CD4-positive, alpha-beta T cell treated with Interleukin-1 beta for 1 hour (primary cell): ENCODE measurements around the gene DCP2.

Experiments used
- DNase-seq, 2 donors: peaks; one replicate each; pipeline ENCODE4 v3.0.0-alpha.2; 2020 to 2022

Gene DCP2

DNA sequence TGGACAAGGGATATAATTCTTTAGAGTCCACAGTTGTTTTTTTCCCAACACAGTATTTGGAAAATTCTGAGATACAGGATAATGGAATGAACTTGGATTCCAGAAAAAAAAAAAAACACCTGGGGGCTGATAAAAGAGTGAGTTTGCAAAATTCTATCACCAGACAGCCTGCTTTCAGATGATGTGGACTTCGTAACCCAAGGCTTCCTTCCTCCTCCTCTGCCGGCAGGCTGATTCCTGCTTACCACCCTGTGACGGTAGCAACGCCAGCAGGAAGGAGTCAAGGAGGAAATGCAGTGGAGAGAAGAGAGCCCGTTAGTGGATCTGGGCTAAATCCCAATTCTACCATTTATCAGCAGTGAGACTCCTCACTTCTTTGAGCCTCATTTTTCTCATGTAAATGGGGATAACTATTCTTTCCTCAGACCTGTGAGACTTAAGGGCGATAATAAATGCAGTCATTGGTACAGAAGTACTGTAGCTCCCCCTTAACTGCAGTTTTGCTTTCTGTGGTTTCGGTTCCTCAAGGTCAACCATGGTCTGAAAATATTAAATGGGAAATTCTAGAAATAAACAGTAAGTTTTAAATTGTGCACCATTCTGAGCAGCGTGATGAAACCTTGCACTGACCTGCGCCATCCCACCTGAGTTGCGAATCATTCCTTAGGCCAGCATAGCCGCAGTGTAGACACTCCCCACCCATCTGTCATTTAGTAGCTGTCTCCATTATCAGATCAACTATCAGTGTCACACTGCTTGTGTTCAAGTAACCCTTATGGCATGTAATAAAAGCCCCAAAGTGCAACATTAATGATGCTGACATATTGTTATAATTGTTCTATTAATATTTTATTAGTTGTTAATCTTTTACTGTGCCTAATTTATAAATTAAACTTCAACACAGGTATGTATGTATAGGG, 71.4 kb downstream of the DCP2 start:
- no peak for DNase-seq

DNA sequence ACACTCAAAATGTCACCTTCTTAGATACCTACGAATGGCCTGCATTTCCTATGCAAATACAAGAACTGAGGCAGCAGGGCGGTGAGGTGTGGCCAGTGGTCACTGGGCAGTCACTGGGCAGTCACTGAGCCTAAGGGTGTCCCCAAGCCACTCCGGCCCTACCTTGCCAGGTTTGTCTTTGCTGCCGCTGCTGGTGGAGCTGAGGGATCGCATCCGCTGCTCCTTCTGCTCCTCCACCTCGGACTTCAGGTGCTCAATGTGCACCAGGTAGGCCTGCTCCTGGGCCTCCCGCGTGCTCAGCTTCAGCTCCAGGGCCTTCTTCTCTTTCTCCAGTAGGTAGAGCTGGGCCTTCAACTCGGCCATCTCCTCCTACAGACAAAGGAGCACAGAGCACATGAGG, 72.3 kb downstream of the DCP2 start:
- DNase-seq = no peak

DNA sequence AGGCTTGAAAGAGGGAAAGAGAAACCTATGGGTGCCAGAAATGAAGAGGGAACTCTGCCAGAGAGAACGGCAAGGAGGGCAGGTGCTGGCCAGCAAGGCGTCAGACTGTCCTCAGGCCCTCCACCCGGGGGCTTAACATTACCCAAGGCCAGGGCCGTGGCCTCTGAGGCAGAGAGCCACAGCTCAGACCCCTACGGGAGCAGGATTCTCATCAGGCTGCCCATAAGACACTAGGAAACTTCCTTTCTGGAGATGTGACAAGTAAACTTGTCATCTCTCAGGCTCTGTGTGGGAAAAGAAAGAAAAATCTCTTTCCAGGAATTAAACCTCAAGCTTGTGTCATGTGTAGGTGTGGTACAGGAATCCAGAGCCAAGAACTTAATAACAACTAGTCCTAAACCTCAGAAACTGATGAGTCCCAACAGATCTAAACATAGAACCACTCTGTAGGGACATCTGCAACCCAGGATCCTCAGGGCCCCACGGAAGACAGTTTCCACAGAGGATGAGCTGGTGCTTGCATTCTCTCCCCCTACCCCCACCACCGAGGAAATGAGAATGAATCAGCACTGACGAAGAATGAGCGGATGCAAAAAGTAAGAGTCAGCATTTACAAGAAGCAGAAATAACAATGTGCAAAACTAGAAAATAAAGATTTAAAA, 74.3 kb downstream of the DCP2 start:
- DNase-seq = no peak

DNA sequence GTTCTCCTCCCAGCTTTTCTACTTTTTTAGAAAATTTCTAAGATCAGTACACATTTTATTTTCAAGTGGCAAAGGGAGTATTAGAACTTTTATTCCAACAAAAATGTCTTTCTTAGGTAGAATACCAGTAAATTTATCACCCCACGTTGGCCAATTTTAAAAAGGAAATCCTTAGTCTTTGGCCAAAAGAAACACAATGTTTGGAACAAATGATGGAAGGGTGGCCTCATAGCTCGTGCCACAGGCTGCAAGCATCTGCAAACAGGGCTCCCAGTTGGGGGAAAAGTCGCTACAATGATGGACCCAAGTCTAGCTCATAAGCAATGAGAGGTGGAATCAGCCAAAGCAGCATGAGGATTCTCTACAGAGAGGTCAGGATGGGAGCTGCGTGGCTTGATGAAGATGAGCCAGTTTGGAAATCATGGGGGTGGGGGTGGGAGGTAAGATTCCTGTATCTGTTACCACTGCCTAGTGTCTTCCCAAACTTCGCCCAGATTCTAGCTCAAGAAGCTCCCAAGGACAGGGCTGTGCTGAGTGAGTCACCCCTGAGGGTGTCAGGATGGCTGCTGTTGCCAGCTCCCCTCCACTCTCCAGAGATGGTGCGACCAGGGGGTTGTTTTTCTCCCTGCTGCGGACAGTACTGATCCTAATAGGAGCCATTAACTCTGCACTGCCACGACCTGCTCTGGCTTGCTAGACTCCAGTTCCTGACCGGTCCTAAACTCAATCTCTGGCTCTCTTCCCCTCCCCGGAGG, 75.6 kb downstream of the DCP2 start:
- DNase-seq = no peak

DNA sequence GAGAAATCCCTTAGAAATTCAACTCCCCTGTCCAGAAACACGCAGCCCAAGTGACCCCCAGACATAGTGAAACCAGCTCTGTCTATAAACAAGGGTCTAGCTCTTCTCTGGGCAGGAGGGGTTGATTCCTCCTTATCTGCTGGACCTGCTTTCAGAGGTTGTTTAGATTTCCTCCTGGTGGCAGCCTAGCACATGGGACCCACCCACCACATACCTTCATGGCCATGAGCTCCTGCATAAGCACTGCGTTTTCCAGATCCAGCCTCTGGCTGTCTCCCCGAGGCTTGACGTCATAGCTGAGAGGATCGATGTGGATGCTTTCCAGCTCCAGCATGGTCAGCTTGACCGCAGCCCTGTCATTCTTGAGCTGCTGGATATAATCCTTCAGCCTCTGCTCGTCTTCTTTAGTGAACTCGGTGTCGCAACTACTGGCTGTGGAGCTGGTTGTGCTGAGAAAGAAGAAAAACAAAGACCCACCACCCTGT, 77.0 kb downstream of the DCP2 start:
- DNase-seq = no peak

DNA sequence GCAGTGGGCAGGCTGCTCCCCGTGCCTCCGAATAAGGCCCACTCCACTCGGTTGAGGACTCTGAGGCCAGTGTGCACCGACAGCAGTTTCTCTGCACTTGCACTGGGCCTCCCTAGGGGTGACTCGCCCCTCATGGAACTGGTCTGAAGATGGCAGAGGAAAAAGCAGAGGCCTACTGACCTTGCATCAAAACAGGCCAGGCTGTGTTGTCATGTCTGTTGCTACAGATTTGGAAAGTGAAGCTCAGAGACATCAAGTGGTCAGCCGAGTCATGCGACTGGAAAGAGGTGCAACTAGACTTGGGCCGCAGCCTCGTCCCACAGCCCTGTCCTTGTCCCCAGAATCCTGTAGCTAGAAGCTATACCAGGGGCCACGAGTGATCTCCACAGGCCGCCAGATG, 78.3 kb downstream of the DCP2 start:
- no peak for DNase-seq

DNA sequence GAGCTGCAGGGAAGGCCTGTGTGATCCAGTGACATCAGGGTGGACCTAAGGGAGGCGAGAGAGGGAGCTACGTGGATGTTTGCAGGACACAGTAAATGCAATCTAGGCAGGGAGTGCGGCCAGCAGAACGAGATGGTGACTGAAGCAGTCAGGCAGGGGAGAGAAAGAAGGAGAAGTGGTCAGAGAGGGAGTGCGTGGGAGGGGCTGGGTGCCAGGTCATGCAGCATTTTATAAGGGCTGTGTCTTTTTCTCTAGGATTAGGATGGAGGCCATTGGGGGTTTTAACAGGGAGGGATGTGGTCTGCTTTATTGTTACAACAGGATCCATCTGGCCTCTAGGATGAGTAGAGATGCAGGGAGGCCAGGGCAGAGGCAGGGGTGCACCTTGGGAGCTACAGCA, 80.4 kb downstream of the DCP2 start:
- DNase-seq = no peak

DNA sequence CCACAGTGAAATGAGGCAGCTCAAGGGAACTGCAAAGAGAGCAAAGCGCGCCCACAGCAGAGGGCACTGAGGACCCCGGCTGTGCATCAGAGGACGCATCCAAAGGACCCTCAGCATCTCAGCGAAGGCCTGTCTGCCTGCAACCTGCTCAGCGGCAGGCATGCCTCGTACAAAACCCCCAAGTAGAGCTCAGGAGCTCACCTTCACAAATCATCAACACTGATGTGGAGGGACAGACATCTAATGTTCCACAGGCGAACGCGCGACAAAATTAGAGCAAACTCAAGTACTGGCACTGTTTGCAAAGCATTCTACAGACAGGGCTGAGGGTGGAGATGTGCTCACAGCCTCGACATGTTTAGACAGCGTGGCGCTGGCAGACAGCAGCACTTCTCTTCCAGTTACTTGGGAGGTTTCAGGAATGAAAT, 81.0 kb downstream of the DCP2 start:
- DNase-seq = no peak

DNA sequence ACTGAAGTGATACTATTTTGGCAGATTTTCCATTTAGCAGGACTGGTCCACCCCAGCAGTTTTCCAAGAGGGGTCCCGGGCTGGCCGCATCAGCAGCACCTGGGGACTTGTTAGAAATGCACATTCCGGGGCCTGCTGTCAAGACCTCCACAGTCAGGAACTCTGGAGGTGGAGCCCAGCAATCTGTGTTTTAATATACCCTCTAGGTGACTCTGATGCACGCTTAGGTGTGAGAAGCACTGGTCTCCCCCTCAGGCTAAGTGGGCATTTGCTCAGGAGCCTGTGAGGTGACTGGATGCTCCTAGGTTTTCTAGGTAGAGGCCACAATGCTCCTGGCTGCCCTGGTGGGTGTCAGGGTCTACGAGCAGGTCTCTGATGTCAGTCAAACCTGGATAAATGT, 81.7 kb downstream of the DCP2 start:
- DNase-seq = no peak

DNA sequence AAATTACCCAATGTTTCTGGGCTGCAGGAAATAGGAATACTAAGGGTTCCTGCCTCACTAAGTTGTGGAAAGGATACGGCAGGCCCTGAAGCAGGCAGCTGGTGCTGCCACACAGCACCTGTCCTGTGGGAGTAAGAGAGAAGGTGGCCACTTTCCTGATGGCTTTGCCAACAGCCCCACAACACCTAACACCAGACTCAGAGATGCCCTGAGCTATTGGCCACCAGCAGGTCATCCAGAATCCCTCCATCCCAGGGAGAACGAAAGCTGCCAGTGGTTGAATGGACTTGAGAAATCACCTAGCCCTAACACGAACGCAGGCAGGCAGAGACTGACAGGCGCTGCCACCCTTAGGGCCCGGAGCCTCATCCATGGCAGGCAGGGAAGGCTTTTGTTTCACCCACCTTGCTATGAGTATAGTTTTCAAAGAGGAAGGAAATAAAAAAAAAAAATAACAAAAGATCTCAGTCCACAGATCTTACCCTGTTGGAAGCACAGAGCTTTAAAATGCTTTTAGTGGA, 82.2 kb downstream of the DCP2 start:
- DNase-seq = no peak

DNA sequence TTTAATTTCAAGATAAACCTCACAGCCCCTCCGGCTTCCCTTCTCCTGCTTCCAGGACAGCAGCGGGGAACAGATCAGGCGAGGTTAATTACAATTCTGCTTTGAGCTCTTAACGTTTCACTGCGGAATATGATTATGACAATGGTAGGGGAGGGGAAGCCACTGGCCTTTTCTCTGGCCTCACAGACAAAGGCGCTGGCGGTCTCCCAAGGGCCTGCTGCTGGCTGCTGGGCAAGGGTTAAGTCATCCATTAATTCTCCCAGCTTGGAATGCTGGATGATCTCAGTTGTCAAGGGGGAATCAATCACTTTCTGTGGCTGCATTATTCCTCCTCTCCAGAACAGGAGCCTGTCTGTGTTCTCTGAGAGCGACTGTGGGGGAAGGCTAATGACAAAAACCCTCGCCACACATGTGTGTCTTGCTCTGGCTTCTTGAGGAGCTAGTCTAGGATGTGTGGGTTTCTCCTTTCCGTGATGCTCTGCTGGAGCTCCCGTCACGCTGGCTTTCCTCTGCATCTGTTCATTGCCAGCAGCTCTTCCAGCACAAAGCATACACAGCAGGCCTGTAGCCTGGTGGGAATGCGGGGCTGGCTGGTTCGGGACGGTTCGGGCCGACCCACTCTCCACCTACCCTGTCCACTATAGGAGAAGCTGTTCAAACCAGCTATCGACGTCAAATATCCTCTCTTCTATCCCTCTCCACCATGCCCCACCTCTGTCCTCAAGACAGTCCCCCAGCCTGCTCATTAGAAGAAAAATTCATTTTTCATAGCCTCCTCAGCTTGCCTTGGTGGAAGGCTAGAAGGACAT, 82.8 kb downstream of the DCP2 start:
- no peak for DNase-seq

DNA sequence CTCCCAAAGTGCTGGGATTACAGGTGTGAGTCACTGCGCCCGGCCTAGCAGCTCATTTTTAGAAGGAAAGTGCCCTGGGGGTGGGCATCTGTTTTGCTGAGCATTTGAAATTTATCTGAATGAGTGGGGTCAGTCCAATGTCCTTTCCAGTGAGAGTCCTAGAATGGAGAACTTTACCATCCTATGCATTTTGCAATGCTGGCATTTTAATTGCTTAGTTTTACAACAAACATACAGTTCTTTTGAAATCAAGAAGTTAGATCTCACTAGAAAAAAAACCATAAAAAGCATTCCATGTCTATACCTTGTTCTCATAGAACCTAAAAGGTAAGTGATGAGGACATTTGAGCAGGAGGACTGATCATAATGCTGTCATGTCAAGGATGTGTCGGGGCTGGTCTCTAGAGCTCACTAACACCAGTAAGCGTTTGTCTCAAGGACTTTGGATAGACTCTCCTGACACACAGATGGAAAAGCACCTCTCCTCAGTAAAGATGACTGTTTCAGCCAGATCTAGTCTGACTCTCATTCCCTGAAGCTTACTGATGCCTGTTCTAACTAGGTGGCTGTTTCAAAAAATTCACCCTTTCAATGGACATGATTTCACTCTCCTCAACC, 83.9 kb downstream of the DCP2 start:
- no peak for DNase-seq

DNA sequence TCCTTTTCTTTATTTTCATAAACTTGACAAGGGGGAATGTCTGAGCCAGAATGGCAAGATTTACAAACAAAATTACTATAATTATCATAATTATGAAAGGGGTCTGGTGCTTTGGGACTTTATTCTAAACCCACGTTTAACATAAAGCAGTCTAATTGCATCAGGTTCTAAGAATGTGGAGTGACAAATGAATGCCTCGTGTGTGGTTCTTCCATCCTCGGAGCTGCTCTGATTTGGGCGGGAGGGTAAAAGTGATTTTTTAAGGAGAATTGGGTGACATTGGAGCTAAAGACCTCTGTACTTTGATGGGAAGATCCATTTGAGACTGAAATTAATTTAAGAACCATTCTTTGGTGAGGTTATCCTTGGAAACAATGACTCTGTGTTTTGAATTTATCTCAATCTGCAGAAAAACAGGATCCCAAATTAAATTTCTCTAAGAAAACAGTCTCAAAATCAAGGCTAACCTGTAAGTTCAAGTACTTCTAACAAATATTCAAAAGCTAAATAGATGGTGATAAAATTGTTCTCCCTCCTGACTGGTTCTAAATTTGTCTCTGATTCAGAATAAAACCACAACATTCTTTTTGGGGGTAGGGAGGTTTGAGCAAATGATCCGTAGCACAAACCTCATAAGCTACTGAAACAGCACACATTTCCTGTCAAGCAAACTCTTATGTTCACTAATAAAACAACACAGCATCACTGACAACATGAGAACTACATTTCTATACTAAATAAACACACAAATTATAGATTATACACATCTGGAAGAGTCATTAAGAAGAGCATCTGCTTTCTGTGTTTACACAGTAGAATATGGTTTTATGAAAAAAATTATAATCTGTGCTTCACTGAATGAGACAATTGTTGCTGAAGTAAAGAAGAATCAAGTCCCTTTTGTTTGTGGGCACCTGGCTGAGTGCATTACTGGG, 85.5 kb downstream of the DCP2 start:
- DNase-seq = no peak

DNA sequence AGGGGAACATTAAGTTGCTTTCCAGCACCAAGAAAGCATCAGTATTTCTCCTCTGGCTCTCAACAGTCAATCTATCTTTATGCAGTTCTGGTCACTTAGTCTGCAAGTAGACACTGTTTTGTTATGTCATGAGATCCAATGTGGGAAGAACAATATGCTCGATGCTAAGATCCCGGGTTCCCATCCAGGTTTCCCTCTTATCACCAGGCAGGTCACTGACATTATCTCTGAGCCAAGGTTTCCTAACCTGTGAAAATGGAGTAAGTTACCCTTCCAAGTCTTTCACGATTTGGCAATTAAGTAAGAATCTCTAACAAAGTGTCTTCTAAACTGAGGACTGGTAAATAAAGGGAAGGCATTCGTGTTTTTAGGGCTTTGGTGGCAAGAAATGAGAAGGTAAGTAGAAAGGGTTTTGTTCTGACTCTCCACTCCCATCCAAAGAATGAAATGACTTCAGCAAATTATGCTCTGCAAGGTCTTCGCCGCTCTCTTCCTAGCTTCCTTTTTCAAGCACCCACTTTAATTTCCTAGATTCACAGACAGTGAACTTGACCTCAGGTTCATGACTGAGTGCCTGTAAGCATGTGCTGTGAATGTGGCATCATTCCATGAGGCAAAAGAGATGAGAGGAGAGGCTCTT, 86.4 kb downstream of the DCP2 start:
- no peak for DNase-seq

DNA sequence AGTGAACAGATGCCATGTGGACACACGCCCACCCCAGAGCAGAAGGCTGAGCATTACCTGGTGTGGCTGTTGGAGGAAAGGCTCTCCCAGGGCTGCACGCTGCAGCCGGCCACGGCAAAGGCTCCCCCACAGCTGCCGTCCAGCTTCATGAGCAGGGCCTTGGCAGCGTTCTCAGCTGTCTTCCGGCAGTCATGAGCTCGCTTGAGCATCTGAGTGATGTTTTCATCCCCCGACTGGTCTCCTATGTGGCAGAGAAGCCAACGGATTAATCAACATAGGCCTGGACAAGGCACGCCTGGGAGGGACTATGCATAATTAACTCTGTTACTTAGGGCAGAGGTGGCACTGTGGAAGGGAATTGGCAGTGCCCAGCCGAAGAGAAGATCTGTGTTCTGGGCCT, 87.3 kb downstream of the DCP2 start:
- no peak for DNase-seq

DNA sequence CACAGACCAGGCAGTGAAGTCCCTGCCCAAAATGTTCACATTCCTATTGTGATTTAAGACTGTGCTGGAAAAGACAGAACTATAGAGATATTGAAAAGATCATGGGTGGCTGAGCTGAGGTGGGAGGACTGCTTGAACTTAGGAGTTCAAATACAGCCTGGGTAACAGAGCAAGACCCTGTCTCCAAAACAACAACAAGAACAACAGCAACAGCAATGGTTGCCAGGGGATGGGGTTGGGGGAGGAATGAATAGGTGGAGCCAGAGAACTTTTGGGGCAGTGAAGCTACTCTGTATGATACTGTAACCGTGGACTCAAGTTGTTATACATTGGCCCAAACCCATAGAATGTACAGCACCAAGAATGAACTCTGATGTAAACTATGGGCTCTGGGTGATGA, 88.2 kb downstream of the DCP2 start:
- DNase-seq = no peak

DNA sequence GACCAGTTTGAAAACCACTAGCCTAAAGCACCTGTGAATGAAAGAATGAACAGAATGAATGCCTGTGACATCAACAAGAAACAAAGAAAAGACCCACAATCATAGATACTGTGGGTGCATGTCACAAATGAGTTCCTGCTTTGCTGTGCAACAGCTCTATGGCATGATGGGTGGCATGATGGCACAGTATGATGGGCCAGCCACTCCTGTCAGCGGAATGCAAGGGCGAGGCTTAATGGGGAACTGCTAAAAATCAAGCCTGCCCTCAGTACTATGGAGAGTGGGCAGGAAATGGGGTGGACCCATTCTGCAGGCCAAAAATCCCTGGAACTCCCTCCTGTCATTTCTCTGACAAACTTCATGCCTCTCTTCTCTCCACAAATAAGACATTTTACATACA, 89.0 kb downstream of the DCP2 start:
- DNase-seq = no peak

DNA sequence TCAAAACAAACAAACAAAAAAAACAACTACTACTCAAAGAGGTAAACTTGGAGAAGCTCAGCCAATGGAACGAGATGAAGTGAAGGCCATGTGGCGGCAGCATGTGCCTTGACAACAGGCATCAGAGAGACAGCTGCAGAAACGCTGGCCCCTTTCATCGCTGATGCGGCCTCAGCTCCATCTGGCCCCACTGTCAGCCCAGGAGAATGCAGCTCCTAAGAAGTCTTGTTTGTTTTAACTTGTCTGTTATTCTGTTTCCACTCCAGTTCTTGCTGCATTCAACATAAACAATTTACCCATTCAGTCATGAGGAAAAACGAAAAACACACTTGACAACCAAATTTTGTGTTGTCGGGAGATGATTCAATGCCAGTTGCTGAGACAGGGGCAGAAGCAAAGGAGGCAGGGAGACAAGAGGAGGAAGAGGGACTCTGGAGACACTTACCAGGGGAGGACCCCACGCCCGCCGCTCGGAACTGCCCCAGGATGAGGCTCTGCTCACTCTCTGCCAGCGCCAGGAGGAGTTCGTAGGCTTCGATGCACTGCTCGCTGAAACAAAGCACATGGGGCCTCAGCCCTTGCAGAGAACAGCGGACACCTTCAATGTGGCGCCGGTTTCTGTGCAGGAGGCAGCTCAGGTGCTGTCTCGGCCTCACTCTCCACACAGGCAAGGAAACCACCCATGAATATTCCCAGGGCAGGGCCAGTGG, 91.2 kb downstream of the DCP2 start:
- no peak for DNase-seq

DNA sequence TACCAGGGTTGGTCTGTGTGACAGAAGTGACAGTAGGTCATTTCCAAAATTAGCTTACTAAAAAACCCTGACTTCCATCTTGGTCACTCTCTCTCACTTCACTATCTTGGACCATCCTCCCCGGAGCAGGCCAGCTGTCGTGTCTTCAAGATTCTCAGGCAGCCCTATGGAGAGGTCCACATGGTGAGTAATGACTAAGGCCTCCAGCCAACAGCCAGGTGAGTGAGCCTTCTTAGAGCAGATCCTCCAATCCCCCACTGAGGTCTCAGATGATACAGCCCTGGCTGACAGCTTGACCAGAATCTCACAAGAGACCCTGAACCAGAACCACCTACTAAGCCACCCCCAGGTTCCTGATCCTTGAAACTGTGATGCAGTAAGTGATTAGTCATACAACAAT, 92.0 kb downstream of the DCP2 start:
- no peak for DNase-seq
